WTC11 (cell line): ENCODE results near the gene RANBP17. TPM values are rescaled to one million over a fixed set of nuclear protein-coding genes. Genes with fewer than 3 reads are reported as not detected.

Experiments
- ATAC-seq: fragments of 200-7000 bp; cut with Tn5 transposase; 2 replicates; pipeline ENCODE4 v1.10.0; 2021; ENCODE audit warnings: mild to moderate bottlenecking, moderate library complexity
- CTCF ChIA-PET: fragments of 300-600 bp; sonication (Branson Sonifier 250); formaldehyde crosslinking; loops from one replicate; lab custom pipeline; 2021; ENCODE audit warnings: antibody characterized with exemption; lab: Charles Lee
- POLR2A ChIA-PET: fragments of 350-600 bp; sonication (Branson Sonifier 250); formaldehyde crosslinking; loops from one replicate; lab custom pipeline; 2021; ENCODE audit warnings: antibody characterized with exemption; lab: Charles Lee
- DNase-seq: peaks from one replicate; pipeline ENCODE4 v3.0.0; 2021; ENCODE audit warnings: low spot score
- H3K27ac Mint-ChIP-seq: 2 replicates; pipeline ENCODE4 v1.8.0; 2021; ENCODE audit warnings: mixed read lengths
- H3K27me3 Mint-ChIP-seq: 2 replicates; pipeline ENCODE4 v1.8.0; 2021; ENCODE audit warnings: low read depth, mild to moderate bottlenecking, moderate library complexity, mixed read lengths
- H3K36me3 Mint-ChIP-seq: 2 replicates; pipeline ENCODE4 v1.8.0; 2021; ENCODE audit warnings: mixed read lengths
- H3K4me1 Mint-ChIP-seq: 2 replicates; pipeline ENCODE4 v1.8.0; 2022; ENCODE audit warnings: mixed read lengths
- H3K4me3 Mint-ChIP-seq: 2 replicates; pipeline ENCODE4 v1.8.0; 2021; ENCODE audit warnings: mild to moderate bottlenecking, moderate library complexity, mixed read lengths
- H3K9me3 Mint-ChIP-seq: 2 replicates; pipeline ENCODE4 v1.8.0; 2021; ENCODE audit warnings: mixed read lengths
- CREM ChIP-seq: sonication (generic); formaldehyde crosslinking; IDR thresholded peaks from 2 replicates; pipeline ENCODE4 v1.8.1; 2022; ENCODE audit warnings: mild to moderate bottlenecking, missing genetic modification reagents, moderate library complexity
- ESRRA ChIP-seq: sonication (generic); formaldehyde crosslinking; IDR thresholded peaks from 2 replicates; pipeline ENCODE4 v1.8.1; 2022; ENCODE audit warnings: mild to moderate bottlenecking, missing genetic modification reagents, borderline replicate concordance
- JUN ChIP-seq: sonication (generic); formaldehyde crosslinking; IDR thresholded peaks from 2 replicates; pipeline ENCODE4 v1.8.0; 2023; ENCODE audit warnings: mild to moderate bottlenecking, missing genetic modification reagents
- KAT7 ChIP-seq: sonication (generic); formaldehyde crosslinking; IDR thresholded peaks from 2 replicates; pipeline ENCODE4 v1.8.1; 2023; ENCODE audit warnings: missing genetic modification reagents, mild to moderate bottlenecking, borderline replicate concordance
- MXD4 ChIP-seq: fragments of 250-450 bp; sonication (Bioruptor Pico); IDR thresholded peaks from 2 replicates; pipeline ENCODE4 v1.8.0; 2021; ENCODE audit warnings: mild to moderate bottlenecking, moderate library complexity, borderline replicate concordance
- NR1H2 ChIP-seq: sonication (generic); formaldehyde crosslinking; IDR thresholded peaks from 2 replicates; pipeline ENCODE4 v1.9.0; 2021; ENCODE audit warnings: mild to moderate bottlenecking, moderate library complexity, missing genetic modification reagents
- ZNF232 ChIP-seq: sonication (generic); formaldehyde crosslinking; IDR thresholded peaks from 2 replicates; pipeline ENCODE4 v1.8.0; 2022; ENCODE audit warnings: mild to moderate bottlenecking, missing genetic modification reagents
- ZNF671 ChIP-seq: fragments of 250-450 bp; sonication (Bioruptor Pico); IDR thresholded peaks from 2 replicates; pipeline ENCODE4 v1.8.0; 2021; ENCODE audit warnings: mild to moderate bottlenecking
- total RNA-seq: library from RNA; stranded (reverse); gene quantifications from 3 replicates; pipeline ENCODE4 v1.2.3, GENCODE V29; 2021
- TF ChIP-seq, protein P1 (sequence below): fragments of 250-450 bp; sonication (Bioruptor Pico); IDR thresholded peaks from 2 replicates; pipeline ENCODE4 v1.9.0; 2021; ENCODE audit warnings: mild to moderate bottlenecking, borderline replicate concordance
- TF ChIP-seq, protein P2 (sequence below): fragments of 250-450 bp; sonication (Bioruptor Pico); IDR thresholded peaks from 2 replicates; pipeline ENCODE4 v1.8.0; 2021; ENCODE audit warnings: mild to moderate bottlenecking
- TF ChIP-seq, protein P3 (sequence below): sonication (generic); formaldehyde crosslinking; IDR thresholded peaks from 2 replicates; pipeline ENCODE4 v1.8.0; 2023; ENCODE audit warnings: missing genetic modification reagents, mild to moderate bottlenecking, borderline replicate concordance
- TF ChIP-seq, protein P4 (sequence below): sonication (generic); formaldehyde crosslinking; IDR thresholded peaks from 2 replicates; pipeline ENCODE4 v1.8.1; 2022; ENCODE audit warnings: mild to moderate bottlenecking, missing genetic modification reagents, moderate library complexity, borderline replicate concordance
- TF ChIP-seq, protein P5 (sequence below): sonication (generic); formaldehyde crosslinking; IDR thresholded peaks from 2 replicates; pipeline ENCODE4 v1.8.0; 2022; ENCODE audit warnings: mild to moderate bottlenecking, missing genetic modification reagents

RANBP17 gene
- total RNA-seq, 1 experiment from 2014 or later, result 23.1 TPM

DNA sequence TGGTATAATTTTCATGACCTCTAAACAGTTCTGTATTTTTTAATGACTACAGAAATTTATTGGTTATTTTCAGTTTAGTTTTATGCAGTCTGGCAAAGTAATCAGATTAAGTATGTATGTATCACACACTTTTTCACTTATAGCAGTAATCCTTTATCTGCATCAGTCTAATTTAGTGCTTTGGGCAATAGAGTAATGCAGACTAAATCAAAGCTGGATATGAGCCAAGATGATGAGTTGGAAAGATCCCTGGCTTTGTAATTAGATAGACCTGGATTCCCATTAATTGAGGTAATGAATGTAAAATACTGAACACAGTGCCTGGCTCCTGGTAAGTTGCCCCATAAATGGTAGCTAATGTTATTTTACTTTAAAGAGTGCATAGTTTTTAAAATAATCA lies 231.8 kb downstream of the RANBP17 start:
- Mint-ChIP-seq H3K27ac (no peak overlapping the region), H3K36me3 (peaks cover 27% of the 10 kb centered on the region), H3K4me3 (no peak overlapping the region), H3K9me3 (peaks cover 27% of the 10 kb centered on the region), H3K4me1 (peaks cover 31% of the 10 kb centered on the region), H3K27me3 (peaks cover 2% of the 10 kb centered on the region; the same call in 1 of the 2 replicates)
- TF ChIP-seq MXD4 (CRISPR knock-in tag) (no peak), ESRRA (CRISPR knock-in tag) (no peak), ZNF232 (CRISPR knock-in tag) (no peak), KAT7 (CRISPR knock-in tag) (no peak), JUN (CRISPR knock-in tag) (no peak), CREM (no peak), ZNF671 (CRISPR knock-in tag) (no peak), NR1H2 (CRISPR knock-in tag) (no peak)
- TF ChIP-seq, protein P1, sequence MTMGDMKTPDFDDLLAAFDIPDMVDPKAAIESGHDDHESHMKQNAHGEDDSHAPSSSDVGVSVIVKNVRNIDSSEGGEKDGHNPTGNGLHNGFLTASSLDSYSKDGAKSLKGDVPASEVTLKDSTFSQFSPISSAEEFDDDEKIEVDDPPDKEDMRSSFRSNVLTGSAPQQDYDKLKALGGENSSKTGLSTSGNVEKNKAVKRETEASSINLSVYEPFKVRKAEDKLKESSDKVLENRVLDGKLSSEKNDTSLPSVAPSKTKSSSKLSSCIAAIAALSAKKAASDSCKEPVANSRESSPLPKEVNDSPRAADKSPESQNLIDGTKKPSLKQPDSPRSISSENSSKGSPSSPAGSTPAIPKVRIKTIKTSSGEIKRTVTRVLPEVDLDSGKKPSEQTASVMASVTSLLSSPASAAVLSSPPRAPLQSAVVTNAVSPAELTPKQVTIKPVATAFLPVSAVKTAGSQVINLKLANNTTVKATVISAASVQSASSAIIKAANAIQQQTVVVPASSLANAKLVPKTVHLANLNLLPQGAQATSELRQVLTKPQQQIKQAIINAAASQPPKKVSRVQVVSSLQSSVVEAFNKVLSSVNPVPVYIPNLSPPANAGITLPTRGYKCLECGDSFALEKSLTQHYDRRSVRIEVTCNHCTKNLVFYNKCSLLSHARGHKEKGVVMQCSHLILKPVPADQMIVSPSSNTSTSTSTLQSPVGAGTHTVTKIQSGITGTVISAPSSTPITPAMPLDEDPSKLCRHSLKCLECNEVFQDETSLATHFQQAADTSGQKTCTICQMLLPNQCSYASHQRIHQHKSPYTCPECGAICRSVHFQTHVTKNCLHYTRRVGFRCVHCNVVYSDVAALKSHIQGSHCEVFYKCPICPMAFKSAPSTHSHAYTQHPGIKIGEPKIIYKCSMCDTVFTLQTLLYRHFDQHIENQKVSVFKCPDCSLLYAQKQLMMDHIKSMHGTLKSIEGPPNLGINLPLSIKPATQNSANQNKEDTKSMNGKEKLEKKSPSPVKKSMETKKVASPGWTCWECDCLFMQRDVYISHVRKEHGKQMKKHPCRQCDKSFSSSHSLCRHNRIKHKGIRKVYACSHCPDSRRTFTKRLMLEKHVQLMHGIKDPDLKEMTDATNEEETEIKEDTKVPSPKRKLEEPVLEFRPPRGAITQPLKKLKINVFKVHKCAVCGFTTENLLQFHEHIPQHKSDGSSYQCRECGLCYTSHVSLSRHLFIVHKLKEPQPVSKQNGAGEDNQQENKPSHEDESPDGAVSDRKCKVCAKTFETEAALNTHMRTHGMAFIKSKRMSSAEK (CRISPR knock-in tag), result no peak
- TF ChIP-seq, protein P2, sequence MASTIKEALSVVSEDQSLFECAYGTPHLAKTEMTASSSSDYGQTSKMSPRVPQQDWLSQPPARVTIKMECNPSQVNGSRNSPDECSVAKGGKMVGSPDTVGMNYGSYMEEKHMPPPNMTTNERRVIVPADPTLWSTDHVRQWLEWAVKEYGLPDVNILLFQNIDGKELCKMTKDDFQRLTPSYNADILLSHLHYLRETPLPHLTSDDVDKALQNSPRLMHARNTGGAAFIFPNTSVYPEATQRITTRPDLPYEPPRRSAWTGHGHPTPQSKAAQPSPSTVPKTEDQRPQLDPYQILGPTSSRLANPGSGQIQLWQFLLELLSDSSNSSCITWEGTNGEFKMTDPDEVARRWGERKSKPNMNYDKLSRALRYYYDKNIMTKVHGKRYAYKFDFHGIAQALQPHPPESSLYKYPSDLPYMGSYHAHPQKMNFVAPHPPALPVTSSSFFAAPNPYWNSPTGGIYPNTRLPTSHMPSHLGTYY (CRISPR knock-in tag), result no peak
- TF ChIP-seq, protein P3, sequence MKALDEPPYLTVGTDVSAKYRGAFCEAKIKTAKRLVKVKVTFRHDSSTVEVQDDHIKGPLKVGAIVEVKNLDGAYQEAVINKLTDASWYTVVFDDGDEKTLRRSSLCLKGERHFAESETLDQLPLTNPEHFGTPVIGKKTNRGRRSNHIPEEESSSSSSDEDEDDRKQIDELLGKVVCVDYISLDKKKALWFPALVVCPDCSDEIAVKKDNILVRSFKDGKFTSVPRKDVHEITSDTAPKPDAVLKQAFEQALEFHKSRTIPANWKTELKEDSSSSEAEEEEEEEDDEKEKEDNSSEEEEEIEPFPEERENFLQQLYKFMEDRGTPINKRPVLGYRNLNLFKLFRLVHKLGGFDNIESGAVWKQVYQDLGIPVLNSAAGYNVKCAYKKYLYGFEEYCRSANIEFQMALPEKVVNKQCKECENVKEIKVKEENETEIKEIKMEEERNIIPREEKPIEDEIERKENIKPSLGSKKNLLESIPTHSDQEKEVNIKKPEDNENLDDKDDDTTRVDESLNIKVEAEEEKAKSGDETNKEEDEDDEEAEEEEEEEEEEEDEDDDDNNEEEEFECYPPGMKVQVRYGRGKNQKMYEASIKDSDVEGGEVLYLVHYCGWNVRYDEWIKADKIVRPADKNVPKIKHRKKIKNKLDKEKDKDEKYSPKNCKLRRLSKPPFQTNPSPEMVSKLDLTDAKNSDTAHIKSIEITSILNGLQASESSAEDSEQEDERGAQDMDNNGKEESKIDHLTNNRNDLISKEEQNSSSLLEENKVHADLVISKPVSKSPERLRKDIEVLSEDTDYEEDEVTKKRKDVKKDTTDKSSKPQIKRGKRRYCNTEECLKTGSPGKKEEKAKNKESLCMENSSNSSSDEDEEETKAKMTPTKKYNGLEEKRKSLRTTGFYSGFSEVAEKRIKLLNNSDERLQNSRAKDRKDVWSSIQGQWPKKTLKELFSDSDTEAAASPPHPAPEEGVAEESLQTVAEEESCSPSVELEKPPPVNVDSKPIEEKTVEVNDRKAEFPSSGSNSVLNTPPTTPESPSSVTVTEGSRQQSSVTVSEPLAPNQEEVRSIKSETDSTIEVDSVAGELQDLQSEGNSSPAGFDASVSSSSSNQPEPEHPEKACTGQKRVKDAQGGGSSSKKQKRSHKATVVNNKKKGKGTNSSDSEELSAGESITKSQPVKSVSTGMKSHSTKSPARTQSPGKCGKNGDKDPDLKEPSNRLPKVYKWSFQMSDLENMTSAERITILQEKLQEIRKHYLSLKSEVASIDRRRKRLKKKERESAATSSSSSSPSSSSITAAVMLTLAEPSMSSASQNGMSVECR (CRISPR knock-in tag), result no peak
- TF ChIP-seq, protein P4, sequence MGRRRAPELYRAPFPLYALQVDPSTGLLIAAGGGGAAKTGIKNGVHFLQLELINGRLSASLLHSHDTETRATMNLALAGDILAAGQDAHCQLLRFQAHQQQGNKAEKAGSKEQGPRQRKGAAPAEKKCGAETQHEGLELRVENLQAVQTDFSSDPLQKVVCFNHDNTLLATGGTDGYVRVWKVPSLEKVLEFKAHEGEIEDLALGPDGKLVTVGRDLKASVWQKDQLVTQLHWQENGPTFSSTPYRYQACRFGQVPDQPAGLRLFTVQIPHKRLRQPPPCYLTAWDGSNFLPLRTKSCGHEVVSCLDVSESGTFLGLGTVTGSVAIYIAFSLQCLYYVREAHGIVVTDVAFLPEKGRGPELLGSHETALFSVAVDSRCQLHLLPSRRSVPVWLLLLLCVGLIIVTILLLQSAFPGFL (CRISPR knock-in tag), result no peak
- TF ChIP-seq, protein P5, sequence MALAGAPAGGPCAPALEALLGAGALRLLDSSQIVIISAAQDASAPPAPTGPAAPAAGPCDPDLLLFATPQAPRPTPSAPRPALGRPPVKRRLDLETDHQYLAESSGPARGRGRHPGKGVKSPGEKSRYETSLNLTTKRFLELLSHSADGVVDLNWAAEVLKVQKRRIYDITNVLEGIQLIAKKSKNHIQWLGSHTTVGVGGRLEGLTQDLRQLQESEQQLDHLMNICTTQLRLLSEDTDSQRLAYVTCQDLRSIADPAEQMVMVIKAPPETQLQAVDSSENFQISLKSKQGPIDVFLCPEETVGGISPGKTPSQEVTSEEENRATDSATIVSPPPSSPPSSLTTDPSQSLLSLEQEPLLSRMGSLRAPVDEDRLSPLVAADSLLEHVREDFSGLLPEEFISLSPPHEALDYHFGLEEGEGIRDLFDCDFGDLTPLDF (CRISPR knock-in tag), result no peak
- no peak for ATAC-seq
- ChIA-PET POLR2A (interaction anchor here (0.6 kb wide), 1 partner anchor 292 kb away, joined by 5 read pairs; no protein-coding TSS in a partner anchor), CTCF (interaction anchor here (1.2 to 1.7 kb wide), 4 partner anchors 69 to 460 kb away, joined by 3 to 5 read pairs (median 4); no protein-coding TSS in a partner anchor)
- DNase-seq, result no peak
